ENCODE measurements around the gene AKAP11. TPM values are rescaled to one million over a fixed set of nuclear protein-coding genes. Genes with fewer than 3 reads are reported as not detected.

The AKAP11 gene
- total and polyA plus RNA-seq, 2 of the 4 experiments (the other 2 are of a cell fraction), result 8.0 to 19.7 TPM

GRCh38 chr13:42324704-42325103 lies 52.8 kb downstream of the AKAP11 start:
- Histone ChIP-seq H3K27me3 (ENCODE audit: control insufficient read depth, insufficient read depth, low read length) (no peaks in the 10 kb centered on the region), H3K9me3 (ENCODE audit: control insufficient read depth, insufficient read depth, low read length) (no peaks in the 10 kb centered on the region), H3K56ac (ENCODE audit: extremely low read depth, insufficient read depth, low read length) (no peak overlapping the region), H4K20me1 (ENCODE audit: insufficient read depth, low read length) (no peaks in the 10 kb centered on the region), H3K4me3 (ENCODE audit: insufficient read depth, low read depth, low read length) (no peak overlapping the region), H3K27ac (ENCODE audit: insufficient read depth, low read length) (no peak overlapping the region), H2BK5ac (ENCODE audit: low read depth, low read length, poor library complexity, severe bottlenecking) (no peak overlapping the region), H4K8ac (ENCODE audit: low read depth in 2 of 2, low read length in 2 of 2) (no peak overlapping the region), H3K23ac (ENCODE audit: low read depth, low read length) (no peak overlapping the region), H3K9ac (ENCODE audit: low read depth, low read length) (no peak overlapping the region), H2BK120ac (ENCODE audit: low read depth, low read length) (no peak overlapping the region), H2AK5ac (ENCODE audit: low read depth, low read length) (no peak overlapping the region), H3K4me1 (ENCODE audit: control insufficient read depth, insufficient read depth, low read length) (peaks cover 1% of the 10 kb centered on the region; the same call in 1 of the 2 replicates), H3K36me3 (ENCODE audit: control insufficient read depth, insufficient read depth, low read length) (no peaks in the 10 kb centered on the region), H4K91ac (ENCODE audit: insufficient read depth, low read depth, low read length) (no peak overlapping the region), H2BK15ac (ENCODE audit: low read depth, low read length) (no peak overlapping the region), H2BK20ac (ENCODE audit: low read depth, low read length) (no peak overlapping the region), H2AK9ac (replicated peaks; ENCODE audit: low read depth, low read length, poor library complexity) (no peak overlapping the region), H3K9me1 (ENCODE audit: insufficient read depth, low read length) (no peaks in the 10 kb centered on the region), H2AFZ (replicated peaks; ENCODE audit: low read length, poor library complexity) (no peak overlapping the region), H3K14ac (replicated peaks; ENCODE audit: low read depth, low read length) (no peak overlapping the region), H3K4me2 (ENCODE audit: low read depth, low read length) (no peak overlapping the region), H3K18ac (ENCODE audit: low read depth, low read length) (no peak overlapping the region), H3K4ac (ENCODE audit: low read depth, low read length) (no peak overlapping the region), H3K79me1 (ENCODE audit: low read depth in 1 of 2, low read length in 2 of 2) (no peaks in the 10 kb centered on the region), H4K5ac (ENCODE audit: low read depth, low read length) (no peak overlapping the region)
- in situ Hi-C loops (cut with MboI; ENCODE audit: low sequenced_read_pairs), result no loop called here
- BruUV-seq (replicated peaks), result no TSS peak
- ChIA-PET POLR2A (ENCODE audit: unreplicated experiment) (no interaction called here), CTCF (no interaction called here)
- no peak for DNase-seq
- intact Hi-C loops (cut with micrococcal nuclease), result no loop called here
- ATAC-seq (ENCODE audit: low read depth), result no peak
- dilution Hi-C loops (cut with HindIII; ENCODE audit: low sequenced_read_pairs, unreplicated experiment), result no loop called here
- no peak for TF ChIP-seq FOS (IDR thresholded peaks at IDR 0.05; ENCODE audit: low read depth, low read length)
- no peak for TF ChIP-seq CHD1 (IDR thresholded peaks at IDR 0.05; ENCODE audit: low read depth, low read length)
- no peak for TF ChIP-seq USF2 (IDR thresholded peaks at IDR 0.05; ENCODE audit: low read depth, low read length)
- TF ChIP-seq BHLHE40 (IDR thresholded peaks at IDR 0.05; ENCODE audit: low read depth, low read length), result no peak
- no peak for TF ChIP-seq RFX5 (IDR thresholded peaks at IDR 0.05; ENCODE audit: low read depth, low read length)
- TF ChIP-seq, protein P1, sequence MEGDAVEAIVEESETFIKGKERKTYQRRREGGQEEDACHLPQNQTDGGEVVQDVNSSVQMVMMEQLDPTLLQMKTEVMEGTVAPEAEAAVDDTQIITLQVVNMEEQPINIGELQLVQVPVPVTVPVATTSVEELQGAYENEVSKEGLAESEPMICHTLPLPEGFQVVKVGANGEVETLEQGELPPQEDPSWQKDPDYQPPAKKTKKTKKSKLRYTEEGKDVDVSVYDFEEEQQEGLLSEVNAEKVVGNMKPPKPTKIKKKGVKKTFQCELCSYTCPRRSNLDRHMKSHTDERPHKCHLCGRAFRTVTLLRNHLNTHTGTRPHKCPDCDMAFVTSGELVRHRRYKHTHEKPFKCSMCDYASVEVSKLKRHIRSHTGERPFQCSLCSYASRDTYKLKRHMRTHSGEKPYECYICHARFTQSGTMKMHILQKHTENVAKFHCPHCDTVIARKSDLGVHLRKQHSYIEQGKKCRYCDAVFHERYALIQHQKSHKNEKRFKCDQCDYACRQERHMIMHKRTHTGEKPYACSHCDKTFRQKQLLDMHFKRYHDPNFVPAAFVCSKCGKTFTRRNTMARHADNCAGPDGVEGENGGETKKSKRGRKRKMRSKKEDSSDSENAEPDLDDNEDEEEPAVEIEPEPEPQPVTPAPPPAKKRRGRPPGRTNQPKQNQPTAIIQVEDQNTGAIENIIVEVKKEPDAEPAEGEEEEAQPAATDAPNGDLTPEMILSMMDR (conservative IDR thresholded peaks at IDR 0.05; ENCODE audit: low read depth, low read length), result no peak
- no peak for TF ChIP-seq SMC3 (IDR thresholded peaks at IDR 0.05; ENCODE audit: low read depth, low read length)
- TF ChIP-seq MXI1 (IDR thresholded peaks at IDR 0.05; ENCODE audit: borderline replicate concordance, low read depth, low read length), result no peak
- no peak for TF ChIP-seq CEBPB (IDR thresholded peaks at IDR 0.05; ENCODE audit: low read depth, low read length)
- no peak for TF ChIP-seq POLR2A (IDR thresholded peaks at IDR 0.05; ENCODE audit: low read depth, low read length)
- no peak for TF ChIP-seq NFE2L2 (IDR thresholded peaks at IDR 0.05; ENCODE audit: low read depth, low read length)

All from IMR-90 (cell line).